GM12878 (cell line): ENCODE data around the gene NUMA1. TPM values are rescaled to one million over a fixed set of nuclear protein-coding genes. Genes with fewer than 3 reads are reported as not detected.

Experiments used
- ATF2 ChIP-seq: IDR thresholded peaks from 2 replicates; pipeline ENCODE4 v1.6.1; 2012; ENCODE audit warnings: low read length, inconsistent platforms
- HDAC6 ChIP-seq: fragments of 200-600 bp; sonication (generic); IDR thresholded peaks from one replicate; pipeline ENCODE4 v1.8.0; 2017; ENCODE audit warnings: antibody characterized with exemption; ENCODE audit not compliant: unreplicated experiment
- NFXL1 ChIP-seq: fragments of 450-650 bp; IDR thresholded peaks from 2 replicates; pipeline ENCODE4 v1.6.1; 2017; ENCODE audit warnings: antibody characterized with exemption, mild to moderate bottlenecking, borderline replicate concordance
- POLR2A ChIP-seq: IDR thresholded peaks from 2 replicates; pipeline ENCODE4 v1.6.1; 2011; ENCODE audit warnings: low read depth, mild to moderate bottlenecking, low read length
- RELA ChIP-seq: fragments of 450-650 bp; IDR thresholded peaks from 2 replicates; pipeline ENCODE4 v1.8.0; 2014; ENCODE audit warnings: borderline replicate concordance; ENCODE audit not compliant: partially characterized antibody
- SKIL ChIP-seq: fragments of 450-650 bp; IDR thresholded peaks from 2 replicates; pipeline ENCODE4 v1.6.1; 2017; ENCODE audit warnings: mild to moderate bottlenecking, low read depth, inconsistent platforms; ENCODE audit not compliant: poor library complexity, severe bottlenecking
- ZBTB4 ChIP-seq: fragments of 450-650 bp; formaldehyde crosslinking; IDR thresholded peaks from 2 replicates; pipeline ENCODE4 v1.4.0; 2022; ENCODE audit warnings: mild to moderate bottlenecking, moderate library complexity
- ZNF24 ChIP-seq: fragments of 450-650 bp; IDR thresholded peaks from 2 replicates; pipeline ENCODE4 v1.6.1; 2017; ENCODE audit warnings: antibody characterized with exemption, mild to moderate bottlenecking
- polyA plus RNA-seq, 11 experiments: library from polyadenylated mRNA; depleted of rRNA in 4 of 11; unstranded in 6 of 11; stranded (reverse) in 5 of 11; fragments of >200 nt; fragmentation: Nextera tagmentation in 4 of 11; fragmentation: Illumina TruSeq in 1 of 11; extraction: Ambion mirVana in 4 of 11; extraction: Trizol in 1 of 11; gene quantifications; 1 replicate in 1 of 11; 2 replicates in 10 of 11; pipeline versions ENCODE4 v1.2.1 to v1.2.3, GENCODE V29; 2011 to 2016; ENCODE audit warnings: inconsistent platforms in 2 of 11, missing spikeins in 2 of 11, low read depth in 1 of 11
- total RNA-seq, 4 experiments: library from RNA; depleted of rRNA in 3 of 4; stranded (reverse); fragments of >200 nt in 3 of 4; fragmentation: Illumina TruSeq in 1 of 4; extraction: Trizol in 1 of 4; gene quantifications; 2 replicates each; pipeline versions ENCODE4 v1.2.1 to v1.2.3, GENCODE V29; 2013 to 2021

The NUMA1 gene
- total and polyA plus RNA-seq, 10 of the 15 experiments (the other 5 are each of a cell fraction or from before 2014, with no cell fraction given), result 5.5 to 111 (median 61.0) TPM

GRCh38 chr11:72040491-72041363 lies 39.6 kb downstream of the NUMA1 start (continued):
- TF ChIP-seq SKIL, result peak; percentile 68
- no peak for TF ChIP-seq ATF2
- no peak for TF ChIP-seq NFXL1
- peak; percentile 57 for TF ChIP-seq POLR2A
- no peak for TF ChIP-seq RELA
- no peak for TF ChIP-seq ZBTB4 (CRISPR knock-in tag)
- TF ChIP-seq ZNF24, result no peak
- TF ChIP-seq HDAC6, result no peak
- TF ChIP-seq, all 136 proteins: peak for 28
